ENCODE data around the gene FCGR2B. TPM values are rescaled to one million over a fixed set of nuclear protein-coding genes. Genes with fewer than 3 reads are reported as not detected.
"Not testable (repeated sequence)": the region's sequence is repeated elsewhere in the genome, so short reads cannot be mapped to it uniquely, and the experiment has no call there.

FCGR2B gene
- total RNA-seq, 1 donor from 2014 or later = 11.6 TPM

DNA sequence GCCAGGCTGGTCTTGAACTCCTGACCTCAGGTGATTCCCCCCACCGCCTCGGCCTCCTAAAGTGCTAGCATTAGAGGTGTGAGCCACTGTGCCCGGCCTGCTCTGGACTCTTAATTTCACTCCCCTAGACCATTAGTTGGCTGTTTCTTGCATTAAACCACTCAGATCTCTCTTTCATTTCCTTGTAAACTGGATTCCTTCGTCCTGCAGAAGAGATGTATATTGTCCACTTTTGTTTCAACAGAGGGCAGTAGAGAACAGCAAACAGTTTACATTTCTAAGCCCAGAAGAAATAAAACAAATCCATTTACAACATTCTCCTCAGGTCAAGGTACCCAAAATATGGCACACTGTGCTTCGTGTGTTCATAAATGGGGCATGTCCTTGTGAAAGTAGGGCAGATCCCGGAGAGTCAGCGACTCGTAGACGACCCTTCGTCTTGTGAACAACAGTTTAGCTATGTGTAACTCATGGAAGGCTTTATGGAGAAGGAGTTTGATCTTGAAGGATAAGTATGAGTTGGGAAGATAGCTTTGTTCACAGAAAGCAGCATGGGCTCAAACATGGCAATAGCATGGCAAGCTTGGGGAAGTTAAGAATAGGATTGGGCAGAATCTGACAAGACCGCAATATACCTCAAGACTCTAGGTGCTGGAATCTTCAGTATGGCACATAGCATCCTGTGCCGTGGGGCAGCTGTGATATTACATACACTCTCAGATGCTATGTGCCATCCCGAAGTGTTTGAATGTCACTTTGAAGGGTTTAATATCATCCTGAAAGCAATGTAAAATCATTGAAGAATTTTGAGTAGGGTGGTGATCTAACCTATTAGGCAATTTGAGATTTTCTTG lies 15.2 kb upstream of the FCGR2B start:
- not testable (repeated sequence) for DNase-seq (ENCODE audit: low spot score)

DNA sequence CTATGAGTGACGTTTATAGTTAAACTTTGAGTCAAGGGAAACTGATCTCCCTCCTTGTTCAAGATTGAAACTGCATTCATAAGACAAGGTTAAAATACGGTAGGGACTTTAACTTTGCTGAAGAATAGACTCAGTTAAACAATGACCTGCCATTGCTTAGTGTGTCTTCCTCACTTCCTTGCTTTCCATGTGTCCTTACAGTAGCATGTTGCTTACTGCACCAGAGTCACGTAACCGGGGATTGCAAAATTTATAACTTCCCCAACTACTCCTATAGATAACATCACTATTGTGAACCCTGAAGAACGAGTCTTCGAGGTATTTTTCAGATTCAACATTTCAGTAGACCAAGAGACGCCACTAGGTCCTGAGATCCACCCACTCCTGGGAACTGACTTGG lies 9.4 kb upstream of the FCGR2B start:
- DNase-seq (ENCODE audit: low spot score) = not testable (repeated sequence)

DNA sequence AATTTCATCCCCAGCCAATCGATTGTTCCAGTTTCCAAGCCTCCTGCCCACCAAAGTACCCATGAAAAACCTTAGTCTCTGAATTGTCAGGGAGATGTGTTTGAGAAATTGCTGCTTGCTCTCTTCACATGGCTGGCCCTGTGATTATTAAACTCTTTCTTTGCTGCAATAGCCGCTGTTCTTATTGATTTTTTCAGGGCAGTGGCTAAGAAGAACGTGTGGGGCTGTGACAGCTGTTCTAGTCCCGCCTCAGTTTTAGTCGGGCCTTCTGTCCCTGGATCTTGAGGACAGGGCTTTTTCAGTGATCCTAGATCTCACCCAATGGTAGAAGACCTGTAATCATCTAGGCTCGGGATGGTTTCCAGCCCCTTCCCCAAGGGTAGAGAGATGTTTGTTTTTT lies 9.0 kb upstream of the FCGR2B start:
- DNase-seq (ENCODE audit: low spot score) = not testable (repeated sequence)

DNA sequence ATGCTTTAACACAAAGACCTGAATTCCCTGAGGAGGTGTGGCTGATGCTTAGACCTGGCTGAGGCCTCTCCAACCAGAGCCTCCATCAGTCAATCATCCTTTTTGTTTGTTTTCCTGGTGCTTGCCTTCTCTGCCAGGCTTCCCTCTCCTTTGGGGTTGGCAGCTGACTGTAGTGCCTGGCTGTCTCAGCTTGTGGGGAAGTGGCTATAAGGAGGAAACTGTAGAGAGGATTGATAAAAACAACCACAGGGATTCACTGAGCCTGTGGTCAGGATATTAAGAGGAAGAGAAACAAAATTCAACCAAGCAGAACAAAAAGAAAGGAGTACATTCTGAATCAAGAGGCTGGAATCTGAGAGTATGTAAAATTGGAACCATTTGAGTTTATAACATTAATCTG lies 4.4 kb upstream of the FCGR2B start:
- not testable (repeated sequence) for DNase-seq (ENCODE audit: low spot score)

DNA sequence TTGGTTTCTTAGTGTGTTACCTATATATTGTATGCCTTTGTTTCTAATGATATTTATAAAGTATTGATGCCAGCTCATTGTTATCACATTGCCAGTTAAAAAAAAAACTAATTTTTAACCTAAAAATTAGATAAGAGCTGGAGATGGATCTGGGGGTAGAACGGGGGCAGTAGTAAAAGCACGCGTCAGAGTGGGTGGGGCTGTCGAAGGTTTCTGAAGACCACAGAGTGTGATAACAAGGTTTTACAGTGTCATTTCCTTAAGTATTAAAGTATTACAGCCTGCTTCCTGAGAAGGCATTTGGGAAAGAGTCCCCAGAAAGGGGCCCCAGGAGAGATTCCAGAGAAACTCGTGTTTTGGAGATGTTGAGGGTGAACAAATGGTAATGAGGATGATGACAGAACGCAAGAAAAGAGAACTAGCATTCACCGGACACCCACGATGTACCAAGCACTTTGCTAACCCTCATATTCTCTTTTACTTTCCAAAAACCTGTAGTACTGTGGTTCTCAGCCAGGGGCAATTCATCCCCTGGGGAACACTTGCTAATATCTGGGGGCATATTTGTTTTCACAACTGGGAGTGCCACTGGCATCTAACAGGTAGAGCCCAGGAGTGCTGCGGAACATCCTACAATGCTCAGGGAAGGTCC lies 1.2 kb upstream of the FCGR2B start:
- DNase-seq (ENCODE audit: low spot score) = not testable (repeated sequence)

DNA sequence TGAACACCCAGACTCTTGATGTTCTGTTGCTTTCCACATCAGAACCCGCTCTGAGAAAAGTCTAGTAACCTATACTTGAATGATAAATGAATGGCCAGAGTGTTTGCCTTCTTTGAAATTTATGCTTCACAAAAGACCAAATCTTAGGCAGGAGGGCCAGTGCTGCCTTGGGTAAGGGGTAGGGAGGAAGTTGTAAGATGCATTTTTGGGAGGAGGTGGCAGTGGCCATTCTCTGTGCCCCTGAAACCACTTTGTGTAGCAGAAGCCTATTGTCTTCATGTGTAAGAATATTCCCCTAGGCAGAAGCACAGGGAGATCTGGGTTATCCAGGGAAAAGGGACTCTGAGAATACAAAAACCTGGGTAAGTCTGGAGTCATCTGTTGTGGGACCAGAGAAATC lies 626 bp downstream of the FCGR2B start:
- DNase-seq (ENCODE audit: low spot score) = not testable (repeated sequence)

DNA sequence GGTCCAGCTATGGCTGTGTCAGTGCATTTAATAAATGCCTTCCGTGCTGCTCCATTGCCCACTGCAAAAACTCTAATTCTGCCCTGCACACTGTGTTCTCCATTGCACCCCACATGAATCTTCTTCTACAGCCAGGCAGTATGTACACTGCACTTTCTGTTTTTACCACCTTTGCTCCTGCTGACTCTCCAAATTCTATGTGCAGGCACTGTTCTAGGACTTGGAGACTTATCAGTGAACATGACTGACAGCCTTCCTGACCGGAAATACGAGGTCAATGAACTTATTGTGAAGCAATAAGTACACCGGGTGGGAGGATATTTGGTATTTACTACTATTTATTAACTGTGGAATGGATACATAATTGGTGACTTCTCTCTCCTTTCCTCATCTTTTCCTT lies 1.7 kb downstream of the FCGR2B start:
- not testable (repeated sequence) for DNase-seq (ENCODE audit: low spot score)

DNA sequence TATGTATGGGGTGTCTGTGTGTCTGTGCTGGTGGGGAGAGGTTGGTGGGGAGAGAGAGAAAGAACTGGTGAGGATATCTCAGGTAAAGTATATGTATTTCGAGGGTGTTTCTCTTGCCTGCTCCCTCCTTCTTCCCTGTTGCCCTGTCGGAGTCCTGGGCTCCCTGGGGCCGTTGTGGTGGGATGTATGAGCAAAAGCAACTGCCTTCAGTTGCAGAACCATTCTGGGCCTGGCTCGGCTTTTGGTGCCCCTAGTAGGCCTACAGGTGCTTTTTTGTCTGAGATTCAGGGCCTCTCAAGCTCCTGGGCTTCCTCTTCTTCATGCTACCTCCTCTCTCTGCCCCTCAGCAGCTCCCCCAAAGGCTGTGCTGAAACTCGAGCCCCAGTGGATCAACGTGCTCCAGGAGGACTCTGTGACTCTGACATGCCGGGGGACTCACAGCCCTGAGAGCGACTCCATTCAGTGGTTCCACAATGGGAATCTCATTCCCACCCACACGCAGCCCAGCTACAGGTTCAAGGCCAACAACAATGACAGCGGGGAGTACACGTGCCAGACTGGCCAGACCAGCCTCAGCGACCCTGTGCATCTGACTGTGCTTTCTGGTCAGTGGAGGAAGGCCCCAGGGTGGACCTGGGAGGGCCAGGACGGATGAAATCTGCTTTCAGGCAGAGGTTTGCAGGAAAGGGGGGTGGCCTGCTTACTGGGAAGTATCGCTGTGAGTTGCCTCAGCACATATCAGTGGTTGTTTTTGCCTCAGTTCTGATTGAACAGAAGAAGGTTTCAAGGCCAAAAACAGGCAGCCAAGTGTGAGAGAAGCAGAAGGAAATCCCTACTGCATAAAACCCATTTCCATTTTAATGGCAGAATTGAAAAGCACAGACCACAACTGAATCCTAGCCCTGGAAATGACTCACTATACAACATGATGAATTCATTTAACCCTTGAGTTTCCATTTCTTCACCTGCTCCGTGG lies 8.4 kb downstream of the FCGR2B start:
- DNase-seq (ENCODE audit: low spot score) = not testable (repeated sequence)

DNA sequence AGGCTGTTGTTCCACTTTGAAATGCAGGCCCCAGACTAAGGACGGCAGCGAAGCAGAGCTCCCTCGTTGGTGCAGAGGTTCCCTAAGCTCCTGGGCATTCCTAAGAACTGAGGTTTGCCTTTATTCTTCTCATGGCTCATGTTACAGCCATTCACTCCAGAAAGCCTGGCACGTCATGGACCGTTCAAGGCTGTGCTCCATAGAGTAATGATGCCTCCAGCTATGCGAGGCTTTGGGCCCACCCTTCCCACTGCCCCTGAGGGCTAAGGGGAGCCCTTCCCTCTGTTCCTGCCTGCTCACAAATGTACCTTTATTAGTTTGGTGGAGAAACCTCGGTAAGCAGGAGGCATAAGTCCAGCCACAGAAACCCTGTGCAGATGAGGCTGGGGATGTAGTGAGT lies 10.5 kb downstream of the FCGR2B start:
- not testable (repeated sequence) for DNase-seq (ENCODE audit: low spot score)

DNA sequence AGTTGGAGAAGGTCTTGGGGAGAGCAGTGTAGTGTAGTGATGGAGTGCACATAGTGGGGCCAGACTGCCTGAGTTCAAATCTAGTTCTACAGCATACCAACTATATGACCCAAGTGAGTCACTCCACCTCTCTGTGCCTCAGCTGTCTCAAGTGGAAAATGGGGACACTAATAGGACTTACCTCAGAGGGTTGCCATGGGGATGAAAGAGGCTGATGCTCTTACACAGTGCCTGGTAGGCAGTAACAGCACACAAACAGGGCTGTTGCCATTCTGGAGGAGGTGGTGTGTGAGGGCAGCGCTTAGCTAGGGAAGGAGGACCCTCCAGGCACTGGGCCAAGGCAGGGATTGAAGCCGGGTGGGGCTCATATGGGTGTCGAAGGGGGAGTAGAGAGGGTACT lies 11.5 kb downstream of the FCGR2B start:
- DNase-seq (ENCODE audit: low spot score) = not testable (repeated sequence)

DNA sequence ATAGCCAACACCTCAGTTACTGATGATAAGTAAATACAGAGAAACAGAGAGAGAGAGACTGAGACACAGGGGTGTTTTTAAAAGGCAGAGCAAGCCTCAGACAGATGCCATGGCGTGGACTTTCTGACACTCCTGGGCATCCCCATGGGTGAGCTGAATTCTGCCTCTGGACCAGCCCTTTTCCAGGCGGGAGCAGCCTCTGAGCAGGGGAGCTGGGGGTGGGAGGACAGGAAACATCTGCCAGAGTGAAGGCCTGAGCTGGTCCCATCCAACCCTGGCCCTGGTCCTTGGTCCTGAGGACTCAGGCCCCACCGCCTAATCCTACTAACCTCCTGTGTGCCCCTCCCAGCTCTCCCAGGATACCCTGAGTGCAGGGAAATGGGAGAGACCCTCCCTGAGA lies 12.0 kb downstream of the FCGR2B start:
- not testable (repeated sequence) for DNase-seq (ENCODE audit: low spot score)

DNA sequence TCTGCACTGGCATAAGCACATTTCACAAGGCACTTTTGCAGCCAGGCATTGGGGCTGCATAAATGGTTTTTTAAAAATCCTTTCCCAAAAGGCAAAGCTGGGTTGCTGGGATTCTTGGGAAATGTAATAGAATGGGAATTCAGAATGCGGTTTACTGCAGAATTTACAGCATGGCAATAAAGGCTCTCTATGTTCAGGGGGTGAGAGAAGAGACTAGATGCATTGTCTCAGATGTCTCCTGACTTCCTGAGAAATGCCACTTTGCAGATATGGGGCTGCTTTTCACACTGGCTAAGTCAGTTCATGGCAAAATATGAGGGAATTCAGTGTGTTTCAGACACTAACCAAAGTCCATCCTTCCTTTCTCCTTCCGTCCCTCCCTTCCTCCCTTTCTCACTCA lies 13.5 kb downstream of the FCGR2B start:
- DNase-seq (ENCODE audit: low spot score) = no peak

DNA sequence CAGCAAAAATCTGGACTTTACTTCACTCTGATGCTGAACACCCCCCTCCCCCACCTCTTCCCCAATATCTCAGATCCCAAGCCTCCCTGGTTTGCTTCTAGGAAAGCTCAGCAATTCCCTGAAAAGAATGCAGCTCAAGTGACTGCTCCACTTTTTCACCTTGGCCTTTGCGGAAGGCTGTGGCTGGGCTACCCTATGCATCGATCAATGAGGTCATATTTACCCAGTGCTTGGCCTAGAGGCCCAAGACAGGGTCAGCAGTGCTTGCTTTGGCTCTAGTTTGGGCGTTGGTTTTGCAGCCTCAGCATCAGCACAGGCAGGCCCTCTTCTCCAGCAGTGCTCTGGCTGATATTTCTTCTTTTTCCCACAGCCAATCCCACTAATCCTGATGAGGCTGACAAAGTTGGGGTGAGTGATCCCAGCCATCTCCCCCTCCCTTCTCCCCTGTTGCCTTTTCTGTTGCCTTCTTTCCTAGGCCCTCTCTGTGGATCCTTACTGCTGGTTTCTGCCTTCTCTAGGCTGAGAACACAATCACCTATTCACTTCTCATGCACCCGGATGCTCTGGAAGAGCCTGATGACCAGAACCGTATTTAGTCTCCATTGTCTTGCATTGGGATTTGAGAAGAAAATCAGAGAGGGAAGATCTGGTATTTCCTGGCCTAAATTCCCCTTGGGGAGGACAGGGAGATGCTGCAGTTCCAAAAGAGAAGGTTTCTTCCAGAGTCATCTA lies 14.2 kb downstream of the FCGR2B start:
- DNase-seq (ENCODE audit: low spot score) = no peak

DNA sequence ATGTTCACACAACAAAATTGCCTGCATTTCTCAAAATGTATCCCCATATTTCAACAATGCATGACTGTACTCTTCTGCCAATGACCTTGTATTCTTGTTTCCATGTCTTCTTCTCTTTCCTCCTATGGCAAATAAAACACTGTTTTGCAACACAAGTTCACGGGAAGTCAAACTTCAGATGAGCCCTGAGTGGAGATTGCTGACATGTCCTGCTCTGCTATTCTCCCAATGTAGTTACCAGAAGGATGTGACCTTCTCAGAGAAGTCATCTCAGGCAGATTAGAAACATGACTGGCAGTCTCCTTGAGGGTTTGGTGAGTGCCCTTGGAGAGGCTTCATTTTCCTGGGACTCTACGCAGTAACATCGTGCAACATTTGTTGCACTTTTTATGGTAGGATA lies 15.6 kb downstream of the FCGR2B start:
- DNase-seq (ENCODE audit: low spot score) = no peak

DNA sequence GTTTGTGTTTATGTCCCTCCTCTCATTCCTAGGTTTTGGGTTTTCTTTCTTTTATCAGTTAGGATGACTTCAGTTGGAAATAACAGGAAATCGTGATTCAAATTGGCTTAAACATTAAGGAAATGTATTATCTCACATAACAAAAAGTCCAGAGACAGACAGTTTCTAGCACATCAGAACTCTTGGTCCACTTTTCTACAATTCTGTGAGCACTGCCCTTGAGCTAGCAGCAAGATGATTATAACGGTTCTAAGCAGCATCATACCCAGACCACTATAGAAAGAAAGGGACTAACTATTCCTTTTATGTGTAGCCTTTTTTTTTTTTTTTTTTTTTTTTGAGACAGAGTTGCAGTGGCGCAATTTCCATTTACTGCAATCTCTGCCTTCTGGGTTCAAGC lies 18.9 kb downstream of the FCGR2B start:
- DNase-seq (ENCODE audit: low spot score) = no peak

DNA sequence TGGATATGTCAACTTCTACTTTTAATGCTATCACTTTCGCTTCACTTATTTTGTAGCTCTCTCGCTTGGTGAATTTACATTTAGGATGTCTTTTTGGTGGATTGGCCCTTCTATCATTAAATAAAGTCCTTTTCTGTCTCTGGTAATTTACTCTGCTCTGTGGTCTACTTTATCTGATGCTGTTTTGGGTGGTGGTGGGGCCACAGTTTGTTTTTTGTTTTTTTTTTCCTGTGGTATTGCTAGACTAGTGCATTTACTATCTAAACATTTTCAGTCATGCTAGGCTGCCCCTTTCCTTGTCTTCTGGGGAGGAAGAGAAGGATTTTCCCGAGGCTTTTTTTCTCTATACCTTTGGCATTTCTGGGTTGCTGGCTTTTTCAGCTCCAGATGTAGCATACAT lies 26.0 kb downstream of the FCGR2B start:
- no peak for DNase-seq (ENCODE audit: low spot score)

DNA sequence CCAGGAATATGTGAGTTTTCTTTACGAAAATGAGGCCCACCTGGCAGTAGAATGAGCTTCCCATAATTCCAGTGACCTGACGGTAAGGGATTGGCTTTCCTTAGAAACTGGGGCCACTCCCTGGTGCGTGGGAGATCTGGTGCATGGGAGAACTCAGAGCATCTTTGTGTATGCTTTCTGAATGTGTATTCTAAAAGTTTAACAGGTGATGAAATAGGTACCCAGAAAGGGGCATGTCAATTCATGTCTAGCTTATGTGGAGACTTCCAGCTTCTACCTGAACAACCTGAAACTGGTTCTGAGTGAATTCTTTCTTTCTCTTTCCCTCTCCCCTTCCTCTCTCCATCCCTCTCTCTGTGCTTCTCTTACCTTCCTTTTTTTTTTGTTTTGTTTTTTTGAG lies 28.9 kb downstream of the FCGR2B start:
- no peak for DNase-seq (ENCODE audit: low spot score)

DNA sequence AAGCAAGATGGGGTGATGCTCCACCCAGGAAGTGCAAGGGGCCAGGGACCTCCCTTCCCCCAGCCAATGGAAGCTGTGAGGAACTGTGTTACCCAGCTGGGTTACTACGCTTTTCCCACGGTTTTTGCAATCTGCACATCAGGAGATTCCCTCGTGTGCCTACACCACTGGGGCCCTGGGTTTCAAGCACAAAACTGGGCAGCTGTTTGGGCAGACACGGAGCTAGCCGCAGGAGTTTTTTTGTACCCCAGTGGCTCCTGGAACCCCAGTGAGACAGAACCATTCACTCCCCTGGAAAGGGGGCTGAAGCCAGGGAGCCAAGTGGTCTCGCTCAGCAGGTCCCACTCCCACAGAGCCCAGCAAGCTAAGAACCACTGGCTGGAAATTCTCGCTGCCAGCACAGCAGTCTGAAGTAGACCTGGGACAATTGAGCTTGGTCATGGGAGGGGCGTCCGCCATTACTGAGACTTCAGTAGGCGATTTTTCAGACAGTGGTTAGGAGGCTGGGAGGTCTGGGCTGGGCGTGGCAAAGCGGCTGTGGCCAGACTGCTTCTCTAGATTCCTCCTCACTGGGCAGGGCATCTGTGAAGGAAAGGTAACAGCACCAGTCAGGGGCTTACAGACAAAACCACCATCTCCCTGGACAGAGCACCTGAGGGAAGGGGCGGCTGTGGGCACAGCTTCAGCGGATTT lies 30.2 kb downstream of the FCGR2B start:
- DNase-seq (ENCODE audit: low spot score) = not testable (repeated sequence)

DNA sequence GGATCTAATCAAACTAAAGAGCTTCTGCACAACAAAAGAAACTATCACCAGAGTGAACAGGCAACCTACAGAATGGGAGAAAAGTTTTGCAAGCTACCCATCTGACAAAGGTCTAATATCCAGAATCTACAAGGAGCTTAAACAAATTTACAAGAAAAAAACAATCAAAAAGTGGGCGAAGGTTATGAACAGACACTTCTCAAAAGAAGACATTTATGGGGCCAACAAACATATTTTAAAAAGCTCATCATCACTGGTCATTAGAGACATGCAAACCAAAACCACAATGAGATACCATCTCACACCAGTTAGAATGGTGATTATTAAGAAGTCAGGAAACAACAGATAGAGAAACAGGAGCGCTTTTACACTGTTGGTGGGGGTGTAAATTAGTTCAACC lies 35.4 kb downstream of the FCGR2B start:
- not testable (repeated sequence) for DNase-seq (ENCODE audit: low spot score)

DNA sequence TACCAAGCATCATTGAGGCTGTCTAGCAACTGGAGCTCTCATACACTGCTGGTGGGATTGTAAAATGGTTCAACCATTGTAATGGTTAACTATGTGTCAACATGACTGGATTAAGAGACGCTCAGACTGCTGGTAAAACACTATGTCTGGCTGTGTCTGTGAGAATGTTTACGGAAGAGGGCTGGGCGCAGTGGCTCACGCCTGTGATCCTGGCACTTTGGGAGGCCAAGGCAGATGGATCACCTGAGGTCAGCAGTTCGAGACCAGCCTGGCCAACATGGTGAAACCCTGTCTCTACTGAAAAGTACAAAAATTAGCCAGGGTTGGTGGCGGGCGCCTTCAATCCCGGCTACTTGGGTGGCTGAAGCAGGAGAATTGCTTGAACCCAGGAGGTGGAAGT lies 39.3 kb downstream of the FCGR2B start:
- no peak for DNase-seq (ENCODE audit: low spot score)

DNA sequence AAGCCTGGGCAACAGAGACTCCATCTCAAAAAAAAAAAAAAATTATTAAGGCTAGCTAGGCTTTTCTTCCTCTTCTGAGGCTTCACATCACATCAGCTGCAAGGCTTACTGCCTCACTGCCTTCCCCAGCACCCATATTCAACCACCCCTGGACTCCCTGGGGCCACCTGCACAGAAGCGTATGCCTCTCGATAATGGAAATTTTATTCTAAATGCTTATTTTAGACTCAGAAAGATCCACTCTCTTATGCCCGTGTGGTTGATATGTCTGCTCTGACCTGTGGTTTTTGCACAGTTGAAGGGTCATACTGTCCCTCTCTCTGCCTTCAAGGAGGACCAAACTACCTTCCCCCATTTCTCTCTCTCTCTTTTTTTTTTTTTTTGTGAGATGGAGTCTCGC lies 42.6 kb downstream of the FCGR2B start:
- no peak for DNase-seq (ENCODE audit: low spot score)
